GM12878 (cell line): Measurements from ENCODE around the gene HASPIN. TPM values are rescaled to one million over a fixed set of nuclear protein-coding genes. Genes with fewer than 3 reads are reported as not detected.

Experiments used
- CBFB ChIP-seq: IDR thresholded peaks from 2 replicates; pipeline ENCODE4 v1.6.1; 2016; ENCODE audit warnings: antibody characterized with exemption, low read depth
- CBX5 ChIP-seq: sonication (generic); IDR thresholded peaks from 2 replicates; pipeline ENCODE4 v1.6.1; 2016; ENCODE audit warnings: low read depth, moderate library complexity, mild to moderate bottlenecking, inconsistent platforms
- DPF2 ChIP-seq: fragments of 450-650 bp; IDR thresholded peaks from 2 replicates; pipeline ENCODE4 v1.6.1; 2017; ENCODE audit warnings: mild to moderate bottlenecking
- ESRRA ChIP-seq: IDR thresholded peaks from 2 replicates; pipeline ENCODE4 v1.6.1; 2012; ENCODE audit warnings: mild to moderate bottlenecking, low read length, improper control_type of control experiment
- HDAC6 ChIP-seq: fragments of 200-600 bp; sonication (generic); IDR thresholded peaks from one replicate; pipeline ENCODE4 v1.8.0; 2017; ENCODE audit warnings: antibody characterized with exemption; ENCODE audit not compliant: unreplicated experiment
- MEF2A ChIP-seq: IDR thresholded peaks from 2 replicates; pipeline ENCODE4 v1.6.1; 2011; ENCODE audit warnings: low read depth, mild to moderate bottlenecking, low read length, moderate library complexity; ENCODE audit not compliant: insufficient read depth
- NR2C1 ChIP-seq: fragments of 450-650 bp; IDR thresholded peaks from 2 replicates; pipeline ENCODE4 v1.6.1; 2017; ENCODE audit warnings: antibody characterized with exemption, mild to moderate bottlenecking, moderate library complexity
- NR2C2 ChIP-seq: IDR thresholded peaks from 2 replicates; pipeline ENCODE4 v1.6.1; 2011; ENCODE audit warnings: borderline replicate concordance, low read depth; ENCODE audit not compliant: control insufficient read depth, insufficient read length
- PAX8 ChIP-seq: fragments of 450-650 bp; IDR thresholded peaks from 2 replicates; pipeline ENCODE4 v1.6.1; 2017; ENCODE audit warnings: mild to moderate bottlenecking, moderate library complexity
- PML ChIP-seq: IDR thresholded peaks from 2 replicates; pipeline ENCODE4 v1.6.1; 2012; ENCODE audit warnings: low read length, inconsistent platforms
- POLR2AphosphoS5 ChIP-seq: IDR thresholded peaks from 2 replicates; pipeline ENCODE4 v1.6.1; 2011; ENCODE audit warnings: mild to moderate bottlenecking, low read length, inconsistent platforms
- RB1 ChIP-seq: fragments of 450-650 bp; formaldehyde crosslinking; IDR thresholded peaks from 2 replicates; pipeline ENCODE4 v1.6.1; 2017; ENCODE audit warnings: mild to moderate bottlenecking, borderline replicate concordance
- SKIL ChIP-seq: fragments of 450-650 bp; IDR thresholded peaks from 2 replicates; pipeline ENCODE4 v1.6.1; 2017; ENCODE audit warnings: mild to moderate bottlenecking, low read depth, inconsistent platforms; ENCODE audit not compliant: poor library complexity, severe bottlenecking
- SREBF1 ChIP-seq: IDR thresholded peaks from 2 replicates; pipeline ENCODE4 v1.6.1; 2012; ENCODE audit warnings: mild to moderate bottlenecking, low read length
- SREBF2 ChIP-seq: IDR thresholded peaks from 2 replicates; pipeline ENCODE4 v1.6.1; 2012; ENCODE audit warnings: mild to moderate bottlenecking, low read length
- TARDBP ChIP-seq: IDR thresholded peaks from 2 replicates; pipeline ENCODE4 v1.6.1; 2016; ENCODE audit warnings: borderline replicate concordance
- ZNF384 ChIP-seq: IDR thresholded peaks from 2 replicates; pipeline ENCODE4 v1.6.1; 2012; ENCODE audit warnings: low read depth, mild to moderate bottlenecking, low read length, improper control_type of control experiment, borderline replicate concordance
- ZNF622 ChIP-seq: fragments of 450-650 bp; IDR thresholded peaks from 2 replicates; pipeline ENCODE4 v1.6.1; 2017; ENCODE audit warnings: mild to moderate bottlenecking, inconsistent platforms
- polyA plus RNA-seq, 11 experiments: library from polyadenylated mRNA; depleted of rRNA in 4 of 11; unstranded in 6 of 11; stranded (reverse) in 5 of 11; fragments of >200 nt; fragmentation: Nextera tagmentation in 4 of 11; fragmentation: Illumina TruSeq in 1 of 11; extraction: Ambion mirVana in 4 of 11; extraction: Trizol in 1 of 11; gene quantifications; 1 replicate in 1 of 11; 2 replicates in 10 of 11; pipeline versions ENCODE4 v1.2.1 to v1.2.3, GENCODE V29; 2011 to 2016; ENCODE audit warnings: inconsistent platforms in 2 of 11, missing spikeins in 2 of 11, low read depth in 1 of 11
- total RNA-seq, 4 experiments: library from RNA; depleted of rRNA in 3 of 4; stranded (reverse); fragments of >200 nt in 3 of 4; fragmentation: Illumina TruSeq in 1 of 4; extraction: Trizol in 1 of 4; gene quantifications; 2 replicates each; pipeline versions ENCODE4 v1.2.1 to v1.2.3, GENCODE V29; 2013 to 2021
- TF ChIP-seq, protein P1 (sequence below): fragments of 450-650 bp; IDR thresholded peaks from 2 replicates; pipeline ENCODE4 v1.6.1; 2016; ENCODE audit warnings: mild to moderate bottlenecking
- TF ChIP-seq, protein P2 (sequence below): fragments of 450-650 bp; IDR thresholded peaks from 2 replicates; pipeline ENCODE4 v1.6.1; 2018; ENCODE audit warnings: borderline replicate concordance, mild to moderate bottlenecking; ENCODE audit not compliant: partially characterized antibody
- TF ChIP-seq, protein P3 (sequence below): IDR thresholded peaks from 2 replicates; pipeline ENCODE4 v1.6.1; 2011; ENCODE audit warnings: borderline replicate concordance, low read depth, mild to moderate bottlenecking, moderate library complexity, mixed read lengths, low read length; ENCODE audit not compliant: insufficient read depth; ENCODE audit errors: extremely low read length
- TF ChIP-seq, protein P4 (sequence below): fragments of 450-650 bp; formaldehyde crosslinking; IDR thresholded peaks from 2 replicates; pipeline ENCODE4 v1.5.0; 2022; ENCODE audit warnings: mild to moderate bottlenecking, missing genetic modification characterization

The HASPIN gene
- total and polyA plus RNA-seq, 10 of the 15 experiments (the other 5 are each of a cell fraction or from before 2014, with no cell fraction given) = 0.80 to 18.0 (median 10.1) TPM

DNA sequence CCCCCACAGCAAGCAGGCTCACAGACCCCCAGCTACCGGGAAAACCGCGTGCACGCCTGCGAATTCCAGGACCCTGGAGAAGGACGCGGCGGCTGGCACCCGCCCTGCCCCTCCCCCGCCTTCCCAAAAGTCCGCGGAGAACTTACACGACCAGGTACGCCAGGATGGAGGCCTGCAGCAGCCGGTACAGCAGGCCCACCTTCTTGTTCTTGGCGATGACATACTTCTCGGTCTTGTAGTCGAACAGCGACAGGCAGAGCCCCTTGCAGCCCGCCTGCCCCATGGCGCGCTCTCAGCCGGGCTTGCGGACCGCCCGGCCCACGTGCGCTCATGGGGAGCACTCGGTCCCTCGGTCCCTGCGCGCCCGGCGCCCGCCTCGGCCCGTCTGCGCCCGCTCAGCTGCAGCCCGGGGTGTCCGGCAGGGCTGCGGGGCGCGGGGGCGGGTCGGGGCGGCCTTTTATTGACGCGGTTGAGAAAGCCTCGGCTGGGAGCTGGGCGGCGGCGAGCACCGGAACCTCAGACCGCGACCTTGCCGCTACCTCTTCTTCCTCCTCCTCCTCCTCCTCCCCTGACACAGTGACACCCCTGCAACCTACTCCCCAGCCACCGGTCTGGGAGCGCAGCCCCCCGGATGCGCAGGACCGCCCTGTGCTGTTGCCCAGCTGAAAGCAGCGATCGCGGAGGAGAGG is 27.8 kb upstream of the HASPIN start, which contains the start of gene P2RX5 (continued):
- no peak for TF ChIP-seq NR2C2
- TF ChIP-seq CBFB = no peak
- TF ChIP-seq DPF2 = peak; percentile 50
- TF ChIP-seq, protein P1, sequence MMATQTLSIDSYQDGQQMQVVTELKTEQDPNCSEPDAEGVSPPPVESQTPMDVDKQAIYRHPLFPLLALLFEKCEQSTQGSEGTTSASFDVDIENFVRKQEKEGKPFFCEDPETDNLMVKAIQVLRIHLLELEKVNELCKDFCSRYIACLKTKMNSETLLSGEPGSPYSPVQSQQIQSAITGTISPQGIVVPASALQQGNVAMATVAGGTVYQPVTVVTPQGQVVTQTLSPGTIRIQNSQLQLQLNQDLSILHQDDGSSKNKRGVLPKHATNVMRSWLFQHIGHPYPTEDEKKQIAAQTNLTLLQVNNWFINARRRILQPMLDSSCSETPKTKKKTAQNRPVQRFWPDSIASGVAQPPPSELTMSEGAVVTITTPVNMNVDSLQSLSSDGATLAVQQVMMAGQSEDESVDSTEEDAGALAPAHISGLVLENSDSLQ = no peak
- no peak for TF ChIP-seq TARDBP
- TF ChIP-seq, protein P2, sequence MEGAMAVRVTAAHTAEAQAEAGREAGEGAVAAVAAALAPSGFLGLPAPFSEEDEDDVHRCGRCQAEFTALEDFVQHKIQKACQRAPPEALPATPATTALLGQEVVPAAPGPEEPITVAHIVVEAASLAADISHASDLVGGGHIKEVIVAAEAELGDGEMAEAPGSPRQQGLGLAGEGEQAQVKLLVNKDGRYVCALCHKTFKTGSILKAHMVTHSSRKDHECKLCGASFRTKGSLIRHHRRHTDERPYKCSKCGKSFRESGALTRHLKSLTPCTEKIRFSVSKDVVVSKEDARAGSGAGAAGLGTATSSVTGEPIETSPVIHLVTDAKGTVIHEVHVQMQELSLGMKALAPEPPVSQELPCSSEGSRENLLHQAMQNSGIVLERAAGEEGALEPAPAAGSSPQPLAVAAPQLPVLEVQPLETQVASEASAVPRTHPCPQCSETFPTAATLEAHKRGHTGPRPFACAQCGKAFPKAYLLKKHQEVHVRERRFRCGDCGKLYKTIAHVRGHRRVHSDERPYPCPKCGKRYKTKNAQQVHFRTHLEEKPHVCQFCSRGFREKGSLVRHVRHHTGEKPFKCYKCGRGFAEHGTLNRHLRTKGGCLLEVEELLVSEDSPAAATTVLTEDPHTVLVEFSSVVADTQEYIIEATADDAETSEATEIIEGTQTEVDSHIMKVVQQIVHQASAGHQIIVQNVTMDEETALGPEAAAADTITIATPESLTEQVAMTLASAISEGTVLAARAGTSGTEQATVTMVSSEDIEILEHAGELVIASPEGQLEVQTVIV = no peak
- TF ChIP-seq RB1 = no peak; the same call in 1 of the 2 replicates
- TF ChIP-seq SKIL = no peak
- no peak for TF ChIP-seq CBX5
- no peak for TF ChIP-seq ESRRA
- no peak for TF ChIP-seq PAX8
- no peak for TF ChIP-seq MEF2A
- no peak for TF ChIP-seq SREBF2
- TF ChIP-seq ZNF384 = no peak
- TF ChIP-seq SREBF1 = no peak
- no peak for TF ChIP-seq NR2C1
- TF ChIP-seq, protein P3, sequence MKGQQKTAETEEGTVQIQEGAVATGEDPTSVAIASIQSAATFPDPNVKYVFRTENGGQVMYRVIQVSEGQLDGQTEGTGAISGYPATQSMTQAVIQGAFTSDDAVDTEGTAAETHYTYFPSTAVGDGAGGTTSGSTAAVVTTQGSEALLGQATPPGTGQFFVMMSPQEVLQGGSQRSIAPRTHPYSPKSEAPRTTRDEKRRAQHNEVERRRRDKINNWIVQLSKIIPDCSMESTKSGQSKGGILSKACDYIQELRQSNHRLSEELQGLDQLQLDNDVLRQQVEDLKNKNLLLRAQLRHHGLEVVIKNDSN = peak; percentile 41
- TF ChIP-seq POLR2AphosphoS5 = no peak
- no peak for TF ChIP-seq PML
- TF ChIP-seq, protein P4, sequence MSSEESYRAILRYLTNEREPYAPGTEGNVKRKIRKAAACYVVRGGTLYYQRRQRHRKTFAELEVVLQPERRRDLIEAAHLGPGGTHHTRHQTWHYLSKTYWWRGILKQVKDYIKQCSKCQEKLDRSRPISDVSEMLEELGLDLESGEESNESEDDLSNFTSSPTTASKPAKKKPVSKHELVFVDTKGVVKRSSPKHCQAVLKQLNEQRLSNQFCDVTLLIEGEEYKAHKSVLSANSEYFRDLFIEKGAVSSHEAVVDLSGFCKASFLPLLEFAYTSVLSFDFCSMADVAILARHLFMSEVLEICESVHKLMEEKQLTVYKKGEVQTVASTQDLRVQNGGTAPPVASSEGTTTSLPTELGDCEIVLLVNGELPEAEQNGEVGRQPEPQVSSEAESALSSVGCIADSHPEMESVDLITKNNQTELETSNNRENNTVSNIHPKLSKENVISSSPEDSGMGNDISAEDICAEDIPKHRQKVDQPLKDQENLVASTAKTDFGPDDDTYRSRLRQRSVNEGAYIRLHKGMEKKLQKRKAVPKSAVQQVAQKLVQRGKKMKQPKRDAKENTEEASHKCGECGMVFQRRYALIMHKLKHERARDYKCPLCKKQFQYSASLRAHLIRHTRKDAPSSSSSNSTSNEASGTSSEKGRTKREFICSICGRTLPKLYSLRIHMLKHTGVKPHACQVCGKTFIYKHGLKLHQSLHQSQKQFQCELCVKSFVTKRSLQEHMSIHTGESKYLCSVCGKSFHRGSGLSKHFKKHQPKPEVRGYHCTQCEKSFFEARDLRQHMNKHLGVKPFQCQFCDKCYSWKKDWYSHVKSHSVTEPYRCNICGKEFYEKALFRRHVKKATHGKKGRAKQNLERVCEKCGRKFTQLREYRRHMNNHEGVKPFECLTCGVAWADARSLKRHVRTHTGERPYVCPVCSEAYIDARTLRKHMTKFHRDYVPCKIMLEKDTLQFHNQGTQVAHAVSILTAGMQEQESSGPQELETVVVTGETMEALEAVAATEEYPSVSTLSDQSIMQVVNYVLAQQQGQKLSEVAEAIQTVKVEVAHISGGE = no peak
- peak; percentile 42 for TF ChIP-seq HDAC6
- TF ChIP-seq ZNF622 = no peak
